Ishikawa (cell line): ENCODE results near the gene CD48.

Experiments used
- CREB1 ChIP-seq: IDR thresholded peaks from 2 replicates; pipeline ENCODE4 v1.6.1; 2012; ENCODE audit warnings: low read depth
- TF ChIP-seq, protein P1 (sequence below): IDR thresholded peaks from 2 replicates; pipeline ENCODE4 v1.6.1; 2012; ENCODE audit warnings: low read depth, mild to moderate bottlenecking

DNA sequence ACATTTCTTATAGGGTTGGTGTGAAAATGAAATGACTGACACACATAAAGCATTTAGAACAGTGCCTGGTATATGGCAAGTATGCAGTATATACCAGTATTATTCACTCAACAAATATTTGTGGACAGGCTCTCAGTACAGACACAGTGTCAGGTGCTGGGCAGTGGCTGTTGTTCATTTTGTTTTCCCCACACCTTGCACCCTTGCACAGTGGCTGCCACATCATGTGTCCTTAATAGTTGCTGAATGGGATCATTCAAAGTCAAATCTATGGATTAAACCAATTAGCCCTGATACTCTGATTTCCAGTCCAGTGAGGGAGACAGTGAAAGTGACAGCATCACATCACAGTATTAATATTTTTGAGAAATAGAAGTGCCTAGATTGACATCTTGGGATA is 67.2 kb downstream of the CD48 start:
- TF ChIP-seq CREB1: no peak
- TF ChIP-seq, protein P1, sequence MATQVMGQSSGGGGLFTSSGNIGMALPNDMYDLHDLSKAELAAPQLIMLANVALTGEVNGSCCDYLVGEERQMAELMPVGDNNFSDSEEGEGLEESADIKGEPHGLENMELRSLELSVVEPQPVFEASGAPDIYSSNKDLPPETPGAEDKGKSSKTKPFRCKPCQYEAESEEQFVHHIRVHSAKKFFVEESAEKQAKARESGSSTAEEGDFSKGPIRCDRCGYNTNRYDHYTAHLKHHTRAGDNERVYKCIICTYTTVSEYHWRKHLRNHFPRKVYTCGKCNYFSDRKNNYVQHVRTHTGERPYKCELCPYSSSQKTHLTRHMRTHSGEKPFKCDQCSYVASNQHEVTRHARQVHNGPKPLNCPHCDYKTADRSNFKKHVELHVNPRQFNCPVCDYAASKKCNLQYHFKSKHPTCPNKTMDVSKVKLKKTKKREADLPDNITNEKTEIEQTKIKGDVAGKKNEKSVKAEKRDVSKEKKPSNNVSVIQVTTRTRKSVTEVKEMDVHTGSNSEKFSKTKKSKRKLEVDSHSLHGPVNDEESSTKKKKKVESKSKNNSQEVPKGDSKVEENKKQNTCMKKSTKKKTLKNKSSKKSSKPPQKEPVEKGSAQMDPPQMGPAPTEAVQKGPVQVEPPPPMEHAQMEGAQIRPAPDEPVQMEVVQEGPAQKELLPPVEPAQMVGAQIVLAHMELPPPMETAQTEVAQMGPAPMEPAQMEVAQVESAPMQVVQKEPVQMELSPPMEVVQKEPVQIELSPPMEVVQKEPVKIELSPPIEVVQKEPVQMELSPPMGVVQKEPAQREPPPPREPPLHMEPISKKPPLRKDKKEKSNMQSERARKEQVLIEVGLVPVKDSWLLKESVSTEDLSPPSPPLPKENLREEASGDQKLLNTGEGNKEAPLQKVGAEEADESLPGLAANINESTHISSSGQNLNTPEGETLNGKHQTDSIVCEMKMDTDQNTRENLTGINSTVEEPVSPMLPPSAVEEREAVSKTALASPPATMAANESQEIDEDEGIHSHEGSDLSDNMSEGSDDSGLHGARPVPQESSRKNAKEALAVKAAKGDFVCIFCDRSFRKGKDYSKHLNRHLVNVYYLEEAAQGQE: no peak
